ENCODE data around the gene HIRIP3.

HIRIP3 gene

DNA sequence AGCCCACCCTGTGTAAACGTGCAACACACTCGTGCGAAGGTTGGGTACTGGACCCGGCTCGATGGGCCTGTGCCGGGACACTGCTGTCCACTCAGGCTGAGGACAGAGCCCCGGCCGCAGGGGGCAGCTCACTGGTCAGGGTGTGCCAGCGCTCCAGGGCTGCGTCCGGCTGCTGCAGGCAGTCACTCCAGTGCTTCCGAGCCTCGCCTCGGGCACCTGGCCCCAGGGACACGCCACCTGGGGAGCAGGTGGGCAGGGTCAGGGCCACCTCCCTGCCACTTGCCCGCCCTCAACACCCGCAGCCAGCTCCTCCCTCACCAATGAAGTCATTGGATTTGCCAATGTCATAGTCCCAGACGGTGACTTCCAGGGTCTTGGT lies 10.7 kb upstream of the HIRIP3 start:
- DNase-seq (ENCODE audit: low read depth in 1 of 2, low spot score in 1 of 2) = no peak
- TF ChIP-seq GABPA (IDR thresholded peaks at IDR 0.05; ENCODE audit: low read depth) (no peak), SPI1 (IDR thresholded peaks at IDR 0.05; ENCODE audit: borderline replicate concordance, low read depth) (no peak), POLR2AphosphoS5 (IDR thresholded peaks at IDR 0.05; ENCODE audit: low read depth) (no peak)
- TF ChIP-seq, protein P1, sequence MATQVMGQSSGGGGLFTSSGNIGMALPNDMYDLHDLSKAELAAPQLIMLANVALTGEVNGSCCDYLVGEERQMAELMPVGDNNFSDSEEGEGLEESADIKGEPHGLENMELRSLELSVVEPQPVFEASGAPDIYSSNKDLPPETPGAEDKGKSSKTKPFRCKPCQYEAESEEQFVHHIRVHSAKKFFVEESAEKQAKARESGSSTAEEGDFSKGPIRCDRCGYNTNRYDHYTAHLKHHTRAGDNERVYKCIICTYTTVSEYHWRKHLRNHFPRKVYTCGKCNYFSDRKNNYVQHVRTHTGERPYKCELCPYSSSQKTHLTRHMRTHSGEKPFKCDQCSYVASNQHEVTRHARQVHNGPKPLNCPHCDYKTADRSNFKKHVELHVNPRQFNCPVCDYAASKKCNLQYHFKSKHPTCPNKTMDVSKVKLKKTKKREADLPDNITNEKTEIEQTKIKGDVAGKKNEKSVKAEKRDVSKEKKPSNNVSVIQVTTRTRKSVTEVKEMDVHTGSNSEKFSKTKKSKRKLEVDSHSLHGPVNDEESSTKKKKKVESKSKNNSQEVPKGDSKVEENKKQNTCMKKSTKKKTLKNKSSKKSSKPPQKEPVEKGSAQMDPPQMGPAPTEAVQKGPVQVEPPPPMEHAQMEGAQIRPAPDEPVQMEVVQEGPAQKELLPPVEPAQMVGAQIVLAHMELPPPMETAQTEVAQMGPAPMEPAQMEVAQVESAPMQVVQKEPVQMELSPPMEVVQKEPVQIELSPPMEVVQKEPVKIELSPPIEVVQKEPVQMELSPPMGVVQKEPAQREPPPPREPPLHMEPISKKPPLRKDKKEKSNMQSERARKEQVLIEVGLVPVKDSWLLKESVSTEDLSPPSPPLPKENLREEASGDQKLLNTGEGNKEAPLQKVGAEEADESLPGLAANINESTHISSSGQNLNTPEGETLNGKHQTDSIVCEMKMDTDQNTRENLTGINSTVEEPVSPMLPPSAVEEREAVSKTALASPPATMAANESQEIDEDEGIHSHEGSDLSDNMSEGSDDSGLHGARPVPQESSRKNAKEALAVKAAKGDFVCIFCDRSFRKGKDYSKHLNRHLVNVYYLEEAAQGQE (IDR thresholded peaks at IDR 0.05; ENCODE audit: insufficient replicate concordance, low read depth) = no peak
- TF ChIP-seq, protein P2, sequence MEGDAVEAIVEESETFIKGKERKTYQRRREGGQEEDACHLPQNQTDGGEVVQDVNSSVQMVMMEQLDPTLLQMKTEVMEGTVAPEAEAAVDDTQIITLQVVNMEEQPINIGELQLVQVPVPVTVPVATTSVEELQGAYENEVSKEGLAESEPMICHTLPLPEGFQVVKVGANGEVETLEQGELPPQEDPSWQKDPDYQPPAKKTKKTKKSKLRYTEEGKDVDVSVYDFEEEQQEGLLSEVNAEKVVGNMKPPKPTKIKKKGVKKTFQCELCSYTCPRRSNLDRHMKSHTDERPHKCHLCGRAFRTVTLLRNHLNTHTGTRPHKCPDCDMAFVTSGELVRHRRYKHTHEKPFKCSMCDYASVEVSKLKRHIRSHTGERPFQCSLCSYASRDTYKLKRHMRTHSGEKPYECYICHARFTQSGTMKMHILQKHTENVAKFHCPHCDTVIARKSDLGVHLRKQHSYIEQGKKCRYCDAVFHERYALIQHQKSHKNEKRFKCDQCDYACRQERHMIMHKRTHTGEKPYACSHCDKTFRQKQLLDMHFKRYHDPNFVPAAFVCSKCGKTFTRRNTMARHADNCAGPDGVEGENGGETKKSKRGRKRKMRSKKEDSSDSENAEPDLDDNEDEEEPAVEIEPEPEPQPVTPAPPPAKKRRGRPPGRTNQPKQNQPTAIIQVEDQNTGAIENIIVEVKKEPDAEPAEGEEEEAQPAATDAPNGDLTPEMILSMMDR (IDR thresholded peaks at IDR 0.05; ENCODE audit: insufficient read depth, low read length) = no peak
- Histone ChIP-seq H3K27me3 (ENCODE audit: insufficient read depth, poor library complexity, severe bottlenecking) (no peaks in the 10 kb centered on the region), H3K4me3 (replicated peaks; ENCODE audit: insufficient read depth, low read length) (no peak overlapping the region), H3K27ac (replicated peaks) (no peak overlapping the region)

DNA sequence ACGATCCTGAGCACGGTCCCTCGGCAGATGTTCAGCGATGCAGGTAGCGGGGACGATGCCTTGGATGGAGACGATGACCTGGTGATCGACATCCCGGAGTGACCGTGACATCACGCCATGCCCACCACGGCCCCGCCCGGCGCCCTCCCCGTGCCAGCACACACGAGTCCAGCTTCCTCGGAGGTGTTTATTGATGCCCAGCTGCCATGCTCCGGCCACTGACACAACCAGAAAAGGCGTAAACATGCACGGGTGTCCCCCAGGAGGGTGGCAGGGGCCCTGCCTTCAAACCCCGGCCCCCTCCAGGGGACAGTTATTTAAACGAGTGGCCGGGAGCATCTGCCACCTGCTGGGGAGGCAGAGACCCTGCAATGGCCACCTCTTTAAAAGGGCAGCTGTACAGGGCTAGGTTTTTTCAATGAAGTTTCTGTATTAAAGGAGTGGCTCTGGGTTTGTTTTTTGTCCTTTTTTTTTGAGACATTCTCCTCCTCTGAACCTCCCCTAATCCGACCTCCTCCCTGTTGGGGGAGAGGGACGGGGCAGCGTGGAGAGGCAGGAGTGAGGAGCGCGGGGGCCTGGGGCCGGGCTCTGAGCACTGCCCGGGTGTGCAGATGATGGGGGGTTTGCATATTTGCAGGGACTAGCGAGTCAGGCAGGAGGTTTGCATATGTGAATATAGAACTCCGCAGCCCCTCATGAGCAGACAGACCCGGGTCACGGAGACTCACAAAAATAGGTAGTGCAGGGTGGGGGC lies 10.1 kb upstream of the HIRIP3 start:
- no peak for TF ChIP-seq POLR2AphosphoS5 (IDR thresholded peaks at IDR 0.05; ENCODE audit: low read depth)
- TF ChIP-seq, protein P2 (IDR thresholded peaks at IDR 0.05; ENCODE audit: insufficient read depth, low read length) = peak; percentile 73
- Histone ChIP-seq H3K27me3 (ENCODE audit: insufficient read depth, poor library complexity, severe bottlenecking) (no peaks in the 10 kb centered on the region), H3K4me3 (replicated peaks; ENCODE audit: insufficient read depth, low read length) (no peak overlapping the region), H3K27ac (replicated peaks) (no peak overlapping the region)
- DNase-seq (ENCODE audit: low read depth in 1 of 2, low spot score in 1 of 2) = peak in 1 of 2 experiments; percentile 35

GRCh38 chr16:30004811-30005242 lies 9.4 kb upstream of the HIRIP3 start:
- no peaks in the 10 kb centered on the region for H3K27me3 ChIP-seq (ENCODE audit: insufficient read depth, poor library complexity, severe bottlenecking)
- TF ChIP-seq POLR2AphosphoS5 (IDR thresholded peaks at IDR 0.05; ENCODE audit: low read depth) (no peak), GABPA (IDR thresholded peaks at IDR 0.05; ENCODE audit: low read depth) (no peak), SPI1 (IDR thresholded peaks at IDR 0.05; ENCODE audit: borderline replicate concordance, low read depth) (no peak)
- TF ChIP-seq, protein P1 (IDR thresholded peaks at IDR 0.05; ENCODE audit: insufficient replicate concordance, low read depth) = no peak
- TF ChIP-seq, protein P2 (IDR thresholded peaks at IDR 0.05; ENCODE audit: insufficient read depth, low read length) = no peak
- no peak overlapping the region for H3K4me3 ChIP-seq (replicated peaks; ENCODE audit: insufficient read depth, low read length)
- DNase-seq (ENCODE audit: low read depth in 1 of 2, low spot score in 1 of 2) = no peak
- H3K27ac ChIP-seq (replicated peaks) = no peak overlapping the region

DNA sequence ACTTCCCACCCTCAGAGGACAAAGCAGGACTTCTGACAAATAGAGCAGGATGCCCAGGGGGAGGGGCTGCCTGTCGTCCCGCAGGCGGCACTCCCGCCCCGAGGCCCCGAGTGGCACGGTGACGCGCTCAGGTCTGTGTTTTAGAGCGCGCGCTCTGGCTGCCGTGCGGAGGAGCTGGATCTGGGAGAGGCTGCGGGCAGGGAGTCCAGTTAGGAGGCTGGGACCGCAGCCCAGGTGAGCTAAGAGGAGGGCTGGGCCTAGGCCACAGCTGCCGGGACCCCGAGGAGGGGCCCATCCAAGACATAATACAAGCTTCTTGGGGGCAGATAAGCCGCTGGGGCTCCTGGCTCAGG lies 9.0 kb upstream of the HIRIP3 start:
- no peak for DNase-seq (ENCODE audit: low read depth in 1 of 2, low spot score in 1 of 2)
- Histone ChIP-seq H3K4me3 (replicated peaks; ENCODE audit: insufficient read depth, low read length) (no peak overlapping the region), H3K27me3 (ENCODE audit: insufficient read depth, poor library complexity, severe bottlenecking) (no peaks in the 10 kb centered on the region), H3K27ac (replicated peaks) (no peak overlapping the region)
- TF ChIP-seq GABPA (IDR thresholded peaks at IDR 0.05; ENCODE audit: low read depth) (no peak), POLR2AphosphoS5 (IDR thresholded peaks at IDR 0.05; ENCODE audit: low read depth) (no peak), SPI1 (IDR thresholded peaks at IDR 0.05; ENCODE audit: borderline replicate concordance, low read depth) (no peak)
- TF ChIP-seq, protein P1 (IDR thresholded peaks at IDR 0.05; ENCODE audit: insufficient replicate concordance, low read depth) = no peak
- TF ChIP-seq, protein P2 (IDR thresholded peaks at IDR 0.05; ENCODE audit: insufficient read depth, low read length) = no peak
